ENCODE results near the gene PPARD. TPM values are rescaled to one million over a fixed set of nuclear protein-coding genes. Genes with fewer than 3 reads are reported as not detected.

PPARD gene
- total RNA-seq, 6 experiments from 2014 or later: 5.2 to 18.8 (median 5.9) TPM

GRCh38 chr6:35295521-35296315 lies 46.6 kb upstream of the PPARD start:
- Histone ChIP-seq H3K4me1 (no peaks in the 10 kb centered on the region), H3K27me3 (no peaks in the 10 kb centered on the region), H3K9me3 (no peaks in the 10 kb centered on the region), H3K27ac (no peak overlapping the region), H3K36me3 (peaks cover 0 to 29% (median 0%) of the 10 kb centered on the region in 4 donors), H3K4me3 (no peak overlapping the region)
- 50% methylated on average over 1 of the region's 3 CpGs for WGBS (ENCODE audit: insufficient coverage, low coverage, low lambda C conversion rate, missing lambda C conversion rate)
- no peak for ATAC-seq
- intact Hi-C loops (cut with DNase I): no loop called here
- no peak for DNase-seq
- no peak for TF ChIP-seq POLR2A (IDR thresholded peaks at IDR 0.05)
- TF ChIP-seq, protein P1, sequence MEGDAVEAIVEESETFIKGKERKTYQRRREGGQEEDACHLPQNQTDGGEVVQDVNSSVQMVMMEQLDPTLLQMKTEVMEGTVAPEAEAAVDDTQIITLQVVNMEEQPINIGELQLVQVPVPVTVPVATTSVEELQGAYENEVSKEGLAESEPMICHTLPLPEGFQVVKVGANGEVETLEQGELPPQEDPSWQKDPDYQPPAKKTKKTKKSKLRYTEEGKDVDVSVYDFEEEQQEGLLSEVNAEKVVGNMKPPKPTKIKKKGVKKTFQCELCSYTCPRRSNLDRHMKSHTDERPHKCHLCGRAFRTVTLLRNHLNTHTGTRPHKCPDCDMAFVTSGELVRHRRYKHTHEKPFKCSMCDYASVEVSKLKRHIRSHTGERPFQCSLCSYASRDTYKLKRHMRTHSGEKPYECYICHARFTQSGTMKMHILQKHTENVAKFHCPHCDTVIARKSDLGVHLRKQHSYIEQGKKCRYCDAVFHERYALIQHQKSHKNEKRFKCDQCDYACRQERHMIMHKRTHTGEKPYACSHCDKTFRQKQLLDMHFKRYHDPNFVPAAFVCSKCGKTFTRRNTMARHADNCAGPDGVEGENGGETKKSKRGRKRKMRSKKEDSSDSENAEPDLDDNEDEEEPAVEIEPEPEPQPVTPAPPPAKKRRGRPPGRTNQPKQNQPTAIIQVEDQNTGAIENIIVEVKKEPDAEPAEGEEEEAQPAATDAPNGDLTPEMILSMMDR (IDR thresholded peaks at IDR 0.05): no peak

DNA sequence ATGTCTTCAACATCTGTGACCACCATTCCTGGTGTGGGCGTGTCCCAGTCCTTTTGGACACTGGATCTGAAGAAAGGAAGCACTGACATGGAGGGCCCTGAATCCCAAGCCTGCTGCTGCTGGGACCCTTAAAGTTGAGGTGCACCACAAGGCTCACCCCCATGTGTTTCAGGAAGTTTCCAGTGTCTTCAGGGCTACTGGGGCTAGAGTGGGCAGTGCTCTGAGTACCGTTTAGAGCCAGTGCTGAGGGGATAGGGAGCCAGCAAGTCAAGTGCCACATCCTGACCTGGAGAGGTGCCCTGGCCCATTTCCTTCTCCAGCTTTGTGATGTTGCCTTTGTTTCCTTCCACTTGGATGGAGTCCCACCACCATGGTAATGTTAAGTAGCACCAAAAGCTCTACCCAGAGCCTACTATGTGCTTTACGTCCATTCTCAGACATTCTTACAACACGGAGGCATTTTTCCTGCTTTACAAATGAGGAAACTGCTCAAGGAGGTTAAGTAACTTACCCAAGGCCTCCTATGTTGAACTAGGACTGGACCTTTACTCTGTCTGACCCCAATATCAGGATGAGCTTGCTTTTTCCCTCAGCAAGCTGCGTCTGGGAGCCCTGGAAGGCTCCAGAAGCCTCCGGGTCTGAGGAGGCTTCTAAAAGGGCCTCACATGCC lies 45.3 kb upstream of the PPARD start:
- DNase-seq (no peak), ATAC-seq (no peak)
- H3K4me1 ChIP-seq: no peaks in the 10 kb centered on the region
- no peaks in the 10 kb centered on the region for H3K27me3 ChIP-seq
- H3K9me3 ChIP-seq: no peaks in the 10 kb centered on the region
- 50% methylated on average over 4 of the region's 6 CpGs for WGBS (ENCODE audit: insufficient coverage, low coverage, low lambda C conversion rate, missing lambda C conversion rate)
- intact Hi-C loops (cut with DNase I): no loop called here
- TF ChIP-seq, protein P1 (IDR thresholded peaks at IDR 0.05): no peak
- no peak for TF ChIP-seq POLR2A (IDR thresholded peaks at IDR 0.05)
- H3K4me3 ChIP-seq: no peak overlapping the region
- peak overlapping the region in 1 of 3 donors; percentile 70 for H3K27ac ChIP-seq
- H3K36me3 ChIP-seq: peaks cover 0 to 19% (median 0%) of the 10 kb centered on the region in 4 donors

GRCh38 chr6:35297601-35298481 lies 44.5 kb upstream of the PPARD start, which contains the start of gene DEF6:
TSS of gene DEF6 (plus strand) at chr6:35297818. CDS start at chr6:35297857, 39 bp downstream.
- no CpG with 5 or more reads among the region's 35 CpGs for WGBS (ENCODE audit: insufficient coverage, low coverage, low lambda C conversion rate, missing lambda C conversion rate)
- ATAC-seq: peak; percentile 75 to 86 (median 82)
- peaks cover 0 to 16% (median 0%) of the 10 kb centered on the region in 4 donors for H3K36me3 ChIP-seq
- TF ChIP-seq, protein P1 (IDR thresholded peaks at IDR 0.05): peak; percentile 36 to 56 (median 52)
- TF ChIP-seq POLR2A (IDR thresholded peaks at IDR 0.05): no peak
- peak within 1 kb of the TSS; percentile 40 to 70 (median 51) for H3K27ac ChIP-seq
- H3K4me3 ChIP-seq: peak within 1 kb of the TSS; percentile 26 to 48 (median 32)
- intact Hi-C loops (cut with DNase I): no loop called here
- DNase-seq: peak; percentile 72 to 81 (median 76)
- no peaks in the 10 kb centered on the region for H3K4me1 ChIP-seq
- H3K27me3 ChIP-seq: no peaks in the 10 kb centered on the region
- no peaks in the 10 kb centered on the region for H3K9me3 ChIP-seq

DNA sequence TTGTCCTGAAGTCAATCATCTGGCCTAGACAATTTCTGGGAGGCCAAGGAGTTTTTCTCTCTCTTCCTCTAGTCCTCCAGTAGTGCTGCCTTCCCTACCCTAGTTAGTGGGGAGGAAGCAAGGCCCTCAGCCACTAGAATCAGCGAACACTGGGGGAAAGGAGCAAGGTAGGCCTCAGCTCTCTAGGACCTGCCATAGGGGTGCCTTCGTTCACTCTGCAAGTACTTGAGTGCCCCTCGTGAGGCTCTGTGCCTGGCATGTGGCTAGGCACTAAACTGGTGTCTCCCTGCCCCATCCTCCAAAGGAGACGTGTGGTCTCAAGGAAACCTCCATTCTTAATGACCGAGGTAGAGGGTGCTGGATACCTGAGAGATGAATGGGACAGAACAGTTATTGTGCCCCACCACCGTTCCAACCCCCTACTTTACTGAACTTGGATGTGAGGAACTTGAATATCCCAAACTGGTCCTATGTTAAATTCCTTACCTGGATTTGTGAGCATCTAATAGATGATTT lies 43.7 kb upstream of the PPARD start:
- intact Hi-C loops (cut with DNase I): no loop called here
- Histone ChIP-seq H3K27me3 (no peaks in the 10 kb centered on the region), H3K27ac (peak overlapping the region in 1 of 3 donors; percentile 70), H3K4me1 (no peaks in the 10 kb centered on the region), H3K9me3 (no peaks in the 10 kb centered on the region), H3K4me3 (peak overlapping the region in 2 of 3 donors; percentile 26 to 48), H3K36me3 (peaks cover 0 to 13% (median 0%) of the 10 kb centered on the region in 4 donors)
- ATAC-seq: no peak
- TF ChIP-seq POLR2A (IDR thresholded peaks at IDR 0.05): no peak
- TF ChIP-seq, protein P1 (IDR thresholded peaks at IDR 0.05): no peak
- DNase-seq: peak in 1 of 3 donors; percentile 41
- no CpG with 5 or more reads among the region's 6 CpGs for WGBS (ENCODE audit: insufficient coverage, low coverage, low lambda C conversion rate, missing lambda C conversion rate)
